Activated naive CD4-positive, alpha-beta T cell treated with anti-CD3 and anti-CD28 coated beads, Interleukin-2, amount 50 U/mL, for 24 hours (primary cell): ENCODE results near the gene TCTN1.

Experiments used
- H3K27ac Mint-ChIP-seq: one replicate; pipeline ENCODE4 v1.8.0; 2021; ENCODE audit warnings: mild to moderate bottlenecking, mixed read lengths
- H3K27me3 Mint-ChIP-seq: one replicate; pipeline ENCODE4 v1.8.0; 2021; ENCODE audit warnings: mixed read lengths
- H3K36me3 Mint-ChIP-seq: one replicate; pipeline ENCODE4 v1.8.0; 2021; ENCODE audit warnings: mixed read lengths
- H3K4me1 Mint-ChIP-seq: one replicate; pipeline ENCODE4 v1.8.0; 2021; ENCODE audit warnings: mixed read lengths
- H3K4me3 Mint-ChIP-seq: one replicate; pipeline ENCODE4 v1.8.0; 2021; ENCODE audit warnings: mild to moderate bottlenecking, mixed read lengths
- H3K9me3 Mint-ChIP-seq: one replicate; pipeline ENCODE4 v1.8.0; 2021; ENCODE audit warnings: mixed read lengths

TCTN1 gene

GRCh38 chr12:110697236-110697635 is 83.3 kb downstream of the TCTN1 start:
- peaks cover 23% of the 10 kb centered on the region for H3K4me1 Mint-ChIP-seq
- H3K27me3 Mint-ChIP-seq: no peaks in the 10 kb centered on the region
- no peaks in the 10 kb centered on the region for H3K9me3 Mint-ChIP-seq
- peak overlapping the region; percentile 47 for H3K27ac Mint-ChIP-seq
- H3K36me3 Mint-ChIP-seq: no peaks in the 10 kb centered on the region
- no peak overlapping the region for H3K4me3 Mint-ChIP-seq

GRCh38 chr12:110698171-110698902 is 84.4 kb downstream of the TCTN1 start:
- no peaks in the 10 kb centered on the region for H3K27me3 Mint-ChIP-seq
- peaks cover 21% of the 10 kb centered on the region for H3K4me1 Mint-ChIP-seq
- H3K36me3 Mint-ChIP-seq: no peaks in the 10 kb centered on the region
- H3K9me3 Mint-ChIP-seq: no peaks in the 10 kb centered on the region
- peak overlapping the region; percentile 57 for H3K27ac Mint-ChIP-seq
- no peak overlapping the region for H3K4me3 Mint-ChIP-seq
